B cell (primary cell): ENCODE measurements around the gene LIPH. TPM values are rescaled to one million over a fixed set of nuclear protein-coding genes. Genes with fewer than 3 reads are reported as not detected.
"Not testable (repeated sequence)": the region's sequence is repeated elsewhere in the genome, so short reads cannot be mapped to it uniquely, and the experiment has no call there.

ENCODE experiments used
- ATAC-seq: fragments of 200-7000 bp; cut with Tn5 transposase; one replicate; pipeline ENCODE4 v1.10.0; 2021; ENCODE audit warnings: low read depth, mild to moderate bottlenecking, moderate number of reproducible peaks, moderate library complexity
- CTCF ChIA-PET: fragments of 350-600 bp; sonication (Branson Sonifier 250); formaldehyde crosslinking; loops from one replicate; lab custom pipeline; 2021; ENCODE audit warnings: antibody characterized with exemption, inconsistent platforms; lab: Charles Lee
- POLR2A ChIA-PET: fragments of 350-600 bp; sonication (Branson Sonifier 250); formaldehyde crosslinking; loops from one replicate; lab custom pipeline; 2021; ENCODE audit warnings: antibody characterized with exemption; lab: Charles Lee
- DNase-seq: peaks from one replicate; pipeline ENCODE4 v3.0.0; 2013
- H2AFZ ChIP-seq: 2 replicates; pipeline ENCODE4 v1.6.1; 2012; ENCODE audit warnings: mild to moderate bottlenecking, low read depth, low read length; ENCODE audit not compliant: insufficient read depth, poor library complexity, severe bottlenecking
- H3K27ac ChIP-seq, 2 donors: 1 replicate in 1 of 2; 2 replicates in 1 of 2; pipeline ENCODE4 v1.5.1; 2012 to 2013; ENCODE audit warnings: low read length in 2 of 2, mild to moderate bottlenecking in 2 of 2, moderate library complexity in 1 of 2
- H3K27me3 ChIP-seq, 4 experiments: fragments of 200-600 bp in 1 of 4; sonication (generic) in 1 of 4; replicated peaks in 1 of 4; 1 replicate in 2 of 4; 2 replicates in 2 of 4; pipeline versions ENCODE4 v1.6.1 to v1.7.0; 2013 to 2016; ENCODE audit warnings: low read length in 3 of 4, mild to moderate bottlenecking in 2 of 4, mixed read lengths in 1 of 4, moderate library complexity in 1 of 4; ENCODE audit not compliant: insufficient read depth in 4 of 4, control insufficient read depth in 3 of 4; ENCODE audit errors: control extremely low read depth in 1 of 4
- H3K36me3 ChIP-seq, 2 experiments: replicated peaks in 1 of 2; 1 replicate in 1 of 2; 2 replicates in 1 of 2; pipeline versions ENCODE4 v1.6.1 to v1.7.1; 2013; ENCODE audit warnings: low read length in 1 of 2; ENCODE audit not compliant: insufficient read depth in 2 of 2, control insufficient read depth in 1 of 2; ENCODE audit errors: control extremely low read depth in 1 of 2, extremely low read depth in 1 of 2
- H3K4me1 ChIP-seq, 2 donors: fragments of 200-600 bp in 1 of 2; sonication (generic) in 1 of 2; 1 replicate in 1 of 2; 2 replicates in 1 of 2; pipeline versions ENCODE4 v1.5.1 to v1.6.1; 2013 to 2017; ENCODE audit warnings: low read length in 2 of 2; ENCODE audit not compliant: control insufficient read depth in 2 of 2, insufficient read depth in 2 of 2
- H3K4me2 ChIP-seq: replicated peaks from 2 replicates; pipeline ENCODE3; 2012; ENCODE audit warnings: mild to moderate bottlenecking, low read depth, low read length; ENCODE audit not compliant: poor library complexity, severe bottlenecking
- H3K4me3 ChIP-seq, 5 experiments: fragments of 200-600 bp in 1 of 5; sonication (generic) in 1 of 5; 1 replicate in 3 of 5; 2 replicates in 2 of 5; pipeline versions ENCODE4 v1.5.1 to v1.7.0; 2011 to 2016; ENCODE audit warnings: low read length in 4 of 5, mild to moderate bottlenecking in 4 of 5, low read depth in 2 of 5, control low read depth in 1 of 5, moderate library complexity in 1 of 5; ENCODE audit not compliant: insufficient read depth in 1 of 5; ENCODE audit errors: control extremely low read depth in 1 of 5, extremely low read depth in 1 of 5
- H3K79me2 ChIP-seq: fragments of 200-600 bp; sonication (generic); one replicate; pipeline ENCODE4 v1.6.0; 2016; ENCODE audit warnings: low read length; ENCODE audit not compliant: control insufficient read depth, insufficient read depth
- H3K9ac ChIP-seq: fragments of 200-600 bp; sonication (generic); 2 replicates; pipeline ENCODE4 v1.6.1; 2017; ENCODE audit warnings: mild to moderate bottlenecking, low read length, moderate library complexity
- H3K9me3 ChIP-seq, 3 donors: one replicate each; pipeline versions ENCODE4 v1.6.1 to v1.7.1; 2013; ENCODE audit warnings: low read length in 2 of 3; ENCODE audit not compliant: control insufficient read depth in 2 of 3, insufficient read depth in 1 of 3; ENCODE audit errors: control extremely low read depth in 1 of 3
- H4K20me1 ChIP-seq: 2 replicates; pipeline ENCODE4 v1.6.0; 2012; ENCODE audit warnings: mild to moderate bottlenecking, low read length; ENCODE audit not compliant: insufficient read depth, control insufficient read depth, poor library complexity, severe bottlenecking
- H3K27ac Mint-ChIP-seq: one replicate; pipeline ENCODE4 v1.8.0; 2021; ENCODE audit warnings: mixed read lengths
- H3K27me3 Mint-ChIP-seq: one replicate; pipeline ENCODE4 v1.8.0; 2021; ENCODE audit warnings: mixed read lengths
- H3K4me1 Mint-ChIP-seq: one replicate; pipeline ENCODE4 v1.8.0; 2021; ENCODE audit warnings: mixed read lengths
- H3K4me3 Mint-ChIP-seq: one replicate; pipeline ENCODE4 v1.8.0; 2021; ENCODE audit warnings: mixed read lengths
- H3K9me3 Mint-ChIP-seq: one replicate; pipeline ENCODE4 v1.8.0; 2022; ENCODE audit warnings: mixed read lengths; ENCODE audit not compliant: insufficient read depth
- CTCF ChIP-seq: fragments of 200-600 bp; IDR thresholded peaks from one replicate; pipeline ENCODE4 v1.8.0; 2022; ENCODE audit warnings: antibody characterized with exemption, mild to moderate bottlenecking
- EZH2 ChIP-seq: IDR thresholded peaks from 2 replicates; pipeline ENCODE4 v1.6.1; 2012; ENCODE audit warnings: borderline replicate concordance, low read depth, mild to moderate bottlenecking, moderate library complexity, low read length; ENCODE audit not compliant: insufficient read depth, poor library complexity, severe bottlenecking
- WGBS: methylation state at CpG from one replicate; pipeline ENCODE4 v1.1.5; 2013; ENCODE audit warnings: missing lambda C conversion rate; ENCODE audit not compliant: insufficient coverage; 5-methylcytosine and 5-hydroxymethylcytosine counted together
- intact Hi-C: fragments of 100-400 bp; cut with micrococcal nuclease; formaldehyde crosslinking; loops from one replicate; pipeline ENCODE4 v1.10.0; 2022
- polyA plus RNA-seq: library from polyadenylated mRNA; depleted of rRNA; stranded (reverse); fragments of >200 nt; gene quantifications from 2 replicates; pipeline ENCODE4 v1.2.3, GENCODE V29; 2012
- total RNA-seq, 2 donors: library from RNA; stranded (reverse); fragments of 120-200 nt in 1 of 2; gene quantifications; 1 replicate in 1 of 2; 2 replicates in 1 of 2; pipeline versions ENCODE4 v1.2.3 to v1.2.4, GENCODE V29; 2013 to 2022

LIPH gene
- total and polyA plus RNA-seq, 2 donors (not counting 1 experiment from before 2014, with no cell fraction given), result not detected

- Histone ChIP-seq H3K9ac (no peak overlapping the region), H3K36me3 (no peaks in the 10 kb centered on the region), H3K4me2 (no peak overlapping the region), H3K79me2 (no peaks in the 10 kb centered on the region), H3K27me3 (no peaks in the 10 kb centered on the region), H3K4me3 (no peak overlapping the region), H3K4me1 (peaks cover 0 to 6% of the 10 kb centered on the region in 2 donors), H3K9me3 (no peaks in the 10 kb centered on the region), H4K20me1 (no peaks in the 10 kb centered on the region), H3K27ac (no peak overlapping the region), H2AFZ (no peak overlapping the region)
- intact Hi-C loops, result no loop called here
- H3K27me3 Mint-ChIP-seq, result no peaks in the 10 kb centered on the region
- peaks cover 7% of the 10 kb centered on the region for H3K4me1 Mint-ChIP-seq
- DNase-seq, result no peak
- no peak for TF ChIP-seq EZH2
- no peak for TF ChIP-seq CTCF
- CTCF ChIA-PET, result no interaction called here
- no peak overlapping the region for H3K4me3 Mint-ChIP-seq
- POLR2A ChIA-PET, result interaction anchor here (0.6 kb wide), 1 partner anchor 1721 kb away, joined by 3 read pairs; no protein-coding TSS in a partner anchor
- H3K9me3 Mint-ChIP-seq, result no peaks in the 10 kb centered on the region
- 90% methylated on average over 2 of the region's 3 CpGs for WGBS
- no peak overlapping the region for H3K27ac Mint-ChIP-seq
- no peak for ATAC-seq
Observed at GRCh38 chr3:185469542-185469941, 82.8 kb downstream of the LIPH start.

GRCh38 chr3:185466123-185466522 is 86.3 kb downstream of the LIPH start:
- H4K20me1 ChIP-seq, H3K4me2 ChIP-seq, H3K9me3 Mint-ChIP-seq, H3K27me3 Mint-ChIP-seq, H3K27me3 ChIP-seq, H3K9me3 ChIP-seq, H3K79me2 ChIP-seq, intact Hi-C loops, H3K27ac ChIP-seq, H3K4me3 ChIP-seq, H3K4me1 Mint-ChIP-seq, H3K27ac Mint-ChIP-seq, H3K9ac ChIP-seq, H3K36me3 ChIP-seq, POLR2A ChIA-PET, H3K4me3 Mint-ChIP-seq, H2AFZ ChIP-seq, ATAC-seq, H3K4me1 ChIP-seq: not testable (repeated sequence)
- DNase-seq, result peak; percentile 5
- CTCF ChIA-PET, result interaction anchor here (0.7 kb wide), 1 partner anchor 225 kb away, joined by 4 read pairs; no protein-coding TSS in a partner anchor
- WGBS, result 100% methylated on average over 2 of the region's 5 CpGs
